Esophagus muscularis mucosa (tissue), 4 donors: ENCODE measurements around the gene PHACTR3.

Experiments
- CTCF ChIP-seq, 3 experiments: fragments of 200-600 bp in 2 of 3; fragments of 450-650 bp in 1 of 3; sonication (generic) in 2 of 3; IDR thresholded peaks; one replicate each; pipeline ENCODE4 v1.5.1; 2017 to 2019; ENCODE audit warnings: antibody characterized with exemption in 3 of 3, mild to moderate bottlenecking in 2 of 3, moderate library complexity in 1 of 3
- EP300 ChIP-seq: sonication (generic); formaldehyde crosslinking; IDR thresholded peaks from one replicate; pipeline ENCODE4 v1.6.1; 2017; ENCODE audit warnings: antibody characterized with exemption
- POLR2A ChIP-seq: fragments of 450-650 bp; IDR thresholded peaks from one replicate; pipeline ENCODE4 v1.6.1; 2017; ENCODE audit warnings: antibody characterized with exemption, moderate library complexity, mild to moderate bottlenecking, low read depth

- TF ChIP-seq CTCF (IDR thresholded peaks at IDR 0.05) (no peak), EP300 (no peak), POLR2A (no peak)
These were observed 174.4 kb downstream of the PHACTR3 start for GRCh38 chr20:59778615-59779200.
